Body of pancreas (tissue), 4 donors: ENCODE data around the gene OSBPL5.

Experiments
- CTCF ChIP-seq, 7 experiments: fragments of 450-650 bp in 4 of 7; fragments of 200-600 bp in 3 of 7; sonication (generic) in 3 of 7; IDR thresholded peaks; one replicate each; pipeline ENCODE4 v1.5.1; 2016 to 2019; ENCODE audit warnings: antibody characterized with exemption in 7 of 7
- POLR2A ChIP-seq, 3 donors: fragments of 450-650 bp; IDR thresholded peaks; one replicate each; pipeline ENCODE4 v1.6.1; 2016; ENCODE audit warnings: antibody characterized with exemption in 3 of 3, mild to moderate bottlenecking in 2 of 3

DNA sequence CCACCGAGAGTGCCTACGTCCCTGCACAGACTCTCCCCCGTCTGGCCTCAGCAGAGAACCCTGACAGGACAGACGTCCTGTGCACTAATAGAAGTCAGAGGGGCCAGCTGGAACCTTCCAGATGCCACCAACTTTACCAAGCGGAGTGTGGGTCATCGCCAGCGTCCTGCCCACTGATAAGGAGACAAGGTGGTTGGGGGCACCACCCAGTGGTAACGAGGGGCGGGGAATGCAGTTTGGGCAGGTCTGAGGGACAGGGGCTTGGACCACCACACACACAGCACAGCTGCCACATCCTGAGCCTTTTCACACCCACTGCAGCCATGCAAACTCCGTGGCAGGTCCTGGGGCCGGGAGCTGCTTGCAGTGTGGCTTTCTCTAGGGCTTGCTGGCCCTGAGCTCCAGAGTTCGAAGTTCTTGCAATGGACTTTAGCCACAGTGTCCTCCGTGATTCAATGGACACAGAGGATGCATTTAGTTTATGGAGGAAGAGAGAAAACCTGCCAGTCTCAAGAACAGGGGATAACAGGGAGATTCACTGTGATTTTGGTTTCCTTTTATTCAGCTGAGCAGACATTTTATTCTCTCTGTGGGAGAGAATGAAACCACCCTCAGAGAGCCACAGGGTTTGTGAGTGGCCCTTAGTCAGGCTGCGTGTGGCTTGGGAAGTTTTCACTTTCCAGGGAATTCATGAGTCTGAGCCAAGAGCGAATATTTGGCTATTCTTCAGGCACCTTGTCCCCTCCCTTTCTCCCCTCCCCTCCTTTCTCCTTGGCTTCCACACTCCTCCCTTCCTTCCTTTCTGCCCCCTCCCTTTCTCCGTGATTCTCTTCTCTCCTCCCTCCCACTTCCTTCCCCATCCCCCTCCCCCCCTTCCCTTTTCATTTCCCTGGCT is 40.4 kb upstream of the OSBPL5 start:
- TF ChIP-seq CTCF (IDR thresholded peaks at IDR 0.05) (no peak), POLR2A (IDR thresholded peaks at IDR 0.05) (no peak)
